KBM-7 (cell line): ENCODE results near the gene SH3GL3.

Experiments
- DNase-seq: peaks from one replicate; pipeline ENCODE4 v3.0.0-alpha.2; 2015
- in situ Hi-C: fragments of 300-500 bp; cut with MboI; formaldehyde crosslinking; loops from 2 replicates; pipeline ENCODE4 v1.14.3; 2020; ENCODE audit warnings: low sequenced_read_pairs, low pct_unique_long_range_greater_than_20kb, mixed read lengths

The SH3GL3 gene

DNA sequence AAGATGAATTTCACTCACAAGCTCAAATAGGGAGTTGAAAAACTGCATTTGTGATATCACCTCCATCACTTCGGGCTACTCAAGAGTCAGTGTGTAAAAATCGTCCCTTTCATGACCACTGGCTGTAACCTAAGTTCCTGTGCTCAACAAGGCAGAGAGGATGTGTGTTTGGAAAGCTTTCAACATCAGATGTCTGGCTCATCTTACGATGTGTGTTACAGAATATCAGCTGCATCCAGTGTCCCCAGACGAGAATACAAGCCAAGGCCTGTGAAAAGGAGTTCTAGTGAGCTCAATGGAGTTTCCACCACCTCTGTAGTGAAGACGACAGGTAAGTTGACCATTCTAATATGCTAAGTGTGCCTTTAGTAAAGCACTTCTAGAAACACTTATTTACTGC lies 141.3 kb downstream of the SH3GL3 start:
- in situ Hi-C loops = no loop called here
- DNase-seq = no peak

DNA sequence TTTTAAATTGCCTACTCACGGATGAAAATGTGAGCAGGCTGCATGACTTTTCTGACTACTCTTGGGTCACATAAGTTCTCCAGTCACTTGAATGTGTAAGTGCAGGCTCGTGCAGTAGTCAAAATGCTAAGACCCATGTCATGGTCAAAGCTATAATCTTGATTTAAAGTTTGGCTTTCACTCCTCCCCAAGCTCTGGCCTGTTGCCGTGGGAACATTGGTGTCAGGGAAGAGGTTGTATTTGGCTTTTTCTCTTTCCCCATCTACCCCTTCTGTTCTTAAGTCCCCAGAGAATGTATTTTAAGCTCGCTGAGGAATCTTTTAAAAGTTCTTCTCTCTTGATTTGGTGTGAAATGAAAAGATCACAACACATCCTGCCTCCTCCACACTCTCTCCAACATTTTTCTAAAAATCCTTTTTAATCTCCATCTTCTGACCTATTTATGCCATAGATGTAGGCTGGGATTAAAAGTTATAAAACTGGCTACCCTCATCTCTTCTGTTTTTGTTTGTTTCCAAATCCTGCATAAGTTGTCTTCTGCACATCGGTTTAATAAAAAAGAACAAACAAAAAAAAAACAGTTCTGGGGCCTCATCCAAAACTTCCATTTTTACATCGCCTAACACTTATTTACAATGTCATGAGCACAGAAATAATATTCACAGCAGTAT lies 145.4 kb downstream of the SH3GL3 start:
- in situ Hi-C loops = no loop called here
- no peak for DNase-seq

DNA sequence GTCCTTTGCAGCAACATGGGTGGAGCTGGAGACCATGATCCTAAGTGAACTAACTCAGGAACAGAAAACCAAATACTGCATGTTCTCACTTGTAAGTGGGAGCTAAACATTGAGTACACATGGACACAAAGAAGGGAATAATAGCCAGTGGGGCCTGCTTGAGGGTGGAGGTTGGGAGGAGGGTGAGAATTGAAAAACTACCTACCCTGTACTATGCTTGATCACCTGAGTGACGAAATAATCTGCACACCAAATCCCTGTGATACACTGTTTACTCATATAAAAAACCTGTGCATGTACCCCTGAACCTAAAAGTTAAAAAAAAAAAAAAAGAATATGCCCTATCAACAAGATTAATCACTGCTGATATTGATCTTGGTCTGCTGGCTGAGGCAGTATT lies 148.1 kb downstream of the SH3GL3 start:
- in situ Hi-C loops = no loop called here
- DNase-seq = no peak

DNA sequence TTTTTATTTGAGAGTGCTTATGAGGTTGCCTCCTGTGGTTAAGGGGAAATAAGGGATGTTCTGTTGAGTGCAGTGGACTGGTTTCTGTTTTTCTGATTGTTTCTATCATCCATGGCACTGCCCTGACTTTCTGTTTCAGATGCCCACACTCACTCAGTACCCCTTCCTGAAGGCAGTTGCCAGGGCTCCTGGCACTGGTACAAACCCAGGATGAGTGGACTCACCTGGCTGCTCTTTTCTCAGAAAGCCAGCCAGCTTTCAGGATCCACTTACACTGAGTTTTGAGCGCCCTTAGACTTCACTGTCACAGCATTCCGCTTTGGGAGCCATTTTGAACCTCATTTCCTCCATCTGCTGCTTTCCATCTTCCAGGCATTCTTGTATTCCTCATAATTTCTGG lies 150.9 kb downstream of the SH3GL3 start:
- DNase-seq = no peak
- in situ Hi-C loops = no loop called here

DNA sequence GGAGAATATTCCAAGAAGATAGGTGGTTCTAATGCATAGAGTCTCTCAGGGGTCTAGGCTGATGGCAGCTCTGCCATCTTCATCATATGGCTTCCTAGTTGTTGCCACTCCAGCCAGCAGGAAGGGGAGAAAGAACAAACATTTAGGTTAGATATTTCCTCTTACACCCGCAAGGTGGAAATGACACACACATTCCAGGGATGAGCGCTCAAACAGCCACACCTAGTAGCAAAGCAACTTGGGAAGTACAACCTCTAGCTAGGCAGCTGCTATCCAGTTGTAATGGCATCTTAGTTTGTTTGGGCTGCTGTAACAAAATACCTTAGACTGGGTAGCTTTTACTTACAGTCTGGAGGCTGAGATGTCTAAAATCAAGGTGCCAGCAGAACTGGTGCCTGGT lies 154.9 kb downstream of the SH3GL3 start:
- in situ Hi-C loops = no loop called here
- no peak for DNase-seq

DNA sequence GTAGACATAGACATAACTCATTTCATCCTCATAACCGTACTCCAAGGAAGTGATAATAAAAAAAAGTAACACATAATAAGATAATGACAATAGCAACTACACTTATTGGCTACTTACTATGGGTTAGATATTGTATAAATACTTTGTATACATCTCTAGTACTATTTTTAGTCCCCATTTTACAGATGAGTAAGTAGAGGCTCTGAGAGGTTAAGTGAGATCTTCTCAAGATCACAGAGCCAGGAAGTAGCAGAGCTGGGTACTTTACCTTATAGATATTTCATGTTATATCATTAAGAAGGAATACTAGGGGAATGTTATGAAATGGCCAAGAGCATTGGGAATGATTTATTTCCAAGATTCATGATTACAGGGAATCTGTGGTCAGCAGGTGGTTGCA lies 157.4 kb downstream of the SH3GL3 start:
- no peak for DNase-seq
- in situ Hi-C loops = no loop called here

DNA sequence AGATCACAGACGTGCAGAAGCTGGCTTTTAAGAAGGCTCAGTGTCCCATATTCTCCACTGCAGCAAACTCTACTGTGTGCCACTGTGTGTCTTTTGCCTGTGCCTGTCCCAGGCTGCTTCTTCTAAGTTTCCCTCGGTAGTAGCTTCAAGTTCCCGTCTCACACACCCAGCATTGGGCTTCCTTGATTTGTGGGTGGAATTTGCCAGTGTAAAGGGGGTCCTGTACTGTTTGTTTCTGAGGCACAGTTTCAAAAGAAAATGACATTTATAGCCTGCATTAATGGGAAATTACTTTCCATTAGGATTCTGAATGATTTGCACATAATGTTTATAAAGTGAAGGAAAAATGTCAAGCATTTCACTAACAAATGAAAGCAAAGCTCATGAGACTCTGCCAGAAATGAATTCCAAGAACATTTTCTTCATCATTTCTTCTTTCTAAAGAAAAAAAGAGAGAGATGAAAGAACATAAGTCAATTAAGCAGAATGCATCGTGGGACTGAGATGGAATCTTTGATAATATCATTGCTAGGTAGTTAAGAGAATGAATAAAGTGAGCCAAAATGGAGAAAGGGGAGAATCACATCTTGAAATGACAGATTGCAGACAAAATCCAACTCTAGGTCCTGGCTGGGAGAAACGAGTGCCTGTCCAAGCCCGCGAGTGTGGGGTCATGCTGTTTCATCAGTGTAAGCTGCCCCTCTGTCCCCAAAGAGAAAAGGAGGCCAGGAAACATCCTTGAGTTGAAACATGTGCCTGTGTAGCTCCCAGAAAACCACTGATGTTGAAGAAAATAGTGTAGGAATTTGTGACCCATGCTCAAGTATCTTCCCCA lies 158.2 kb downstream of the SH3GL3 start:
- in situ Hi-C loops = no loop called here
- DNase-seq = no peak

DNA sequence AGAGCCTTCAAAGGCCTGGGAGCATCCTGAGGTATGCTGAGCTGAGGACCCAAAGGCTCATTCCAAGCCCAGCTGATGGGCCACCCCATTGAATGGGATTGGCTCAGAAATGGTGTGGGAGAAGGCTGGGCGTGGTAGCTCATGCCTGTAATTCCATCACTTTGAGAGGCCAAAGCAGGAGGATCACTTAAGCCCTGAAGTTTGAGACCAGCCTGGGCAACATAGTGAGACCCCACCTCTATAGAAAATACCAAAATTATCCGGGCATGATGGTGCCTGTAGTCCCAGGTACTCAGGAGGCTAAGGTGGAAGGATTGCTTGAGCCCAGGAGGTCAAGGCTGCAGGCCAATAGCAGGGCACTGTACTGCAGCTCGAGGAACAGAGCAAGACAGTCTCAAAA lies 163.0 kb downstream of the SH3GL3 start:
- in situ Hi-C loops = no loop called here
- no peak for DNase-seq

DNA sequence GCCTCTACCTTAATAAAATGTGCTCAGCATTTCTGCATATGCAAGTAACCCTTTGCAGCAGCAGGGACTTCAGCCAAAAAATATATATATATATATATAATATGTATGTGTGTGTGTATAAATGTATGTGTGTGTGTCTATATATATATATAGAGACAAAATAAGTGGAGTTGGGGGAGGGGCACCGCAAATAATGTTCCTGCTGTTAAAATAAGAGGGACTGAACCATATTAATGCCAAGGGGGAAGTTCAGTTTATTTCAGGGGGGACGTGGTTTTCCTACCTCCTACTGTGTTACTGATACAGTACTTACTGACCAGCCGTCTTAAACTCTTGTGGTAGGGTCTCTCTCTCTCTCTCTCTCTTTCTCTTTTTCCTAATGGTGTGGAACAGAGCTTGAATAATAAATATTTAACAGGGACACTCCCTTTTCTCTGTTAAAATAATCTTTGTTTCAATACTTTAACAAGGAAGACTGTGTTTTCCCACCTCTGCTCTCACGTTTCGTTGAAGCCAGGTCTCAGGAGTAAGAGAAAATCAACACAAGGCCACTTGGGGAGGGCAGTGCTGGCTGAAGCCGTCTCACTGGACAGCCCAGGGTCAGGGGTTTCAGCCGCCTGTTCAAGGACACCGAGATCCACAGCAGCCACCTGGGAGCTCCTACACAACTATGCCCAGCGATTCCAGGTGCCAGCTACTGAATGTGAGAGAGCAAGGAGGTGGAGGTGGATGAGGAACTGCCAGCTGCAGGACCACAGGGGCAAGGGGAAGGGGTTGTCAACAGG lies 164.0 kb downstream of the SH3GL3 start:
- in situ Hi-C loops = no loop called here
- no peak for DNase-seq

DNA sequence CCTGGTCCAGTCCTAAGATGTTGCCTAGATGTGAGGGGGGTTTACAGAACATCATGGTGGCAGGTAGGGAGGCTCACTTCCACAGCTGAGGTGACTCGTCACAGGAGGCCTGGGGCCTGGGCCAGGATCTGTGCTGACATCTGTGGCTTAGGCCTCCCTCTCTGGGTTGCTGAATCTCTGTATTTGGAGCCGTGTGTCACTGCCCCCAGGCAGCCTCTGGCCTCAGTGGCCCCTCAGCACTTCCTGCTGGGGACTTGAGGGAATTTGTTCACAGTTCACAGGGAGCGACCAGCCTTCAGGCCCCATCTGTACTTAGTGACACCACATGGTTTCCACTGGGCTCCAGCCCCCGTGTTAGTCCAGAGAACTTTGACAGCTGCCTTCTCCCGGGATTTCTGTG lies 165.1 kb downstream of the SH3GL3 start:
- no peak for DNase-seq
- in situ Hi-C loops = no loop called here

DNA sequence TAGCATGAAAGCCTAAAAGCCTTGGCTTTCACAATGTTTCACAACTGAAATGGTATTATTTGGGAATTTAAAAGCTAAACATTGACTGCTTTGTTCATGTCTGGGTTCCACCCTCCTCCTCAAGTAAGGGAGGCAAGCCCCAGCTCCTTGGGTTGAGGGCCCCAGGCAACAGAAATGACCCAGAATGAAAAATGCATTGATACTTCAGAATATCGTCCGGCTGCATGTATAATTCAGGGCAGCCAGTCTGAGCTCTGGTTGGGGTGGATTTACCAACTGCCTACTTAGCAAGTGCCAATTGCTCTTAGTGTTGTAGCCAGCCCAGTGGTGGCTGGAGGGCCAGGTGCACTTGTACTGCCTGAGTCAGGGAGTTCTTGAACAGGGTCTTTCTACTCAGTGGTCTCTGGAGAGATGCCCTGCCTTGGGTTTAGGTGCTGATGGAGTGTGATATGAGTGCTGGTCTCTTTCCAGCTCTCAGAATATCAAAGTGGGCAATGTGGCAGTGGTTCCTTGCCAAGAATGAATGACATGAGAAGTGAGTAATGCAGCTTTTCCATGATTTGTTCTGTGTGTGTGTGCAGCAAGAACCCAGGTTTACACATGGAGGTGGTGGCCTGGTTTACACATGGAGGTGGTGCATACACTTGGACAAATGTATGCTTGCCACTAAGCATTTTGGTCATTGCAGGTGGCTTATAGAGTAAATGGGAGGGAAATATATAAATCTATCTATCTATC lies 165.9 kb downstream of the SH3GL3 start:
- in situ Hi-C loops = no loop called here

DNA sequence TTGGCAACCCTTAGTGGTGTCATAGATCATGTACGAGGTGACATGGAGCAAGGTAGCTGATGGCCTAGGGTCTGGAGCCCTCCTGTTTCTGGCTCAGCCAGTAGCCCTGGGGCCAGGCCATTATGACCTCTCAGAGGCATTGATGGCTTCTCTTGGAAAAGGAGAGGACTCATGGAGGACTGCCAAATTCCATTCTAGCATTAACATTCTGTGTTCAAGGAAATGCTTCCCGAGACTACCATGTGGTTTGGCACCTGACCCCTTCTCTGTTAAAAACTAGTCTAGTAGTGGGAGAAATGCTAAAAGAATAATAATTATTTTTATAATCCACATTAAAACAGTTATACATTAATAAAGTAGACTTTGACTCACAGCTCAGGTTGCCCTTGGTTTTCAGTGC lies 166.6 kb downstream of the SH3GL3 start:
- in situ Hi-C loops = no loop called here
- no peak for DNase-seq

More for the DNA sequence above, 165.9 kb downstream of the SH3GL3 start:
- DNase-seq = no peak

DNA sequence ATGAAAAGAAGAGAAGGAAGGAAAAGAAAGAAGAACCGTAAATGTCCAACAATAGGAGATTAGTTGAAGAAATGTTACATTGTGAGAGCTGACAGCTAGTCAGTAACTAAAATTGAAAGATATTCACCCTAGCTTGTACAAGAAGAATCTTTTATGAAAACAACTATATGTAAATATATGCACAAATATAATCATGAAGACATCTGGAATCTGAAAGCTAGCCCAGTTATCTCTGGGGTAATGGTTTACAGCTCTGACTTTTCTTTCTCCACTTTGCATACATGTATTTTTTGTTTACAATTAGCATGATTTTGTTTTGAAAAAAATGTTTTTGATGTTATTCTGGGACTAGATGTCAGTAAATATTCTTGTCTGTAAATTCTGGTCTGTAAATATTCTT lies 169.7 kb downstream of the SH3GL3 start:
- in situ Hi-C loops = no loop called here
- no peak for DNase-seq

DNA sequence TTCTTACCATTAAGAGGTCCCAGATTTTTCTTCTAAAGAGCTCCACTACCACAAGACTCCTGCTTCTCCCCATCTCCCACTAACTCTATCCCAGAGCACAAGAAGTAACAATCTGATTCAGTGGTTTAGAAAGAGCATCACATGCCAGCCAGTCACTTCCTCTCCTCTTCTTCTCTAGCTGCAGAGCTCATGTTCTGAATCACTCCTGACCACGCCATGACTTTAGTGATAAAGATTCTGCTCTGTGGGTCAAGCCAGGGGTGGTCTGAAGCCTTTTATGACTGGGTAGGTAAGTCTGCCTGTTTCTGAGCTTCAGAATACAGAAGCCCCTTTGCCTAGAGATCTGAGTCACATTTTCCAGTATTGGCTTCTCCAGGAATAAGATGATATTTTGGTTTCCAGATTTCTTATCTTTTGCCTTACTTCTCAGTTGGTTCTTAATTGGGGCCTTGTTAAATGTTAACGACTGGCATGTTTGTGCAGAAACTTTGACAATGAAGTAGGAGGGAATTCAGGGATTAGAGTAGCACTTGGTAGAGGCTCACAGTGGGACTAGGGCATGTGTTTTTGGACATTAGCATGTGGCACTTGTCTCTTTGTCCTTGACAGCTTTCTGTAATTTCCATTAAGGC lies 179.1 kb downstream of the SH3GL3 start:
- in situ Hi-C loops = no loop called here

DNA sequence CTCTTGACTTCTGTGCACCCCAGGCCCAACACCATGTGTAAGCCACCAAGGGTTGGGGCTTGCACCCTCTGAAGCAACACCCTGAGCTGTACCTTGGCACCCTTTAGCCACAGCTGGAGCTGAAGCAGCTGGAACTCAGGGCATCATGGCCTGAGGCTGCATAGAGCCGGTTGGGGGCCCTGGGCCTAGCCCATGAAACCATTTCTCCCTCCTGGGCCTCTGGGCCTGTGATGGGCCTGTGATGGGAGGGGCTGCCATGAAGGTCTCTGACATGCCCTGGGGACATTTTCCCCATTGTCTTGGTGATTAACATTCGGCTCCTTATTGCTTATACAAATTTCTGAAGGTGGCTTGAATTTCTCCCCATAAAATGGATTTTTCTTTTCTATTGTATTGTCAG lies 184.4 kb downstream of the SH3GL3 start:
- in situ Hi-C loops = no loop called here

More for the DNA sequence above, 179.1 kb downstream of the SH3GL3 start:
- DNase-seq = no peak

DNA sequence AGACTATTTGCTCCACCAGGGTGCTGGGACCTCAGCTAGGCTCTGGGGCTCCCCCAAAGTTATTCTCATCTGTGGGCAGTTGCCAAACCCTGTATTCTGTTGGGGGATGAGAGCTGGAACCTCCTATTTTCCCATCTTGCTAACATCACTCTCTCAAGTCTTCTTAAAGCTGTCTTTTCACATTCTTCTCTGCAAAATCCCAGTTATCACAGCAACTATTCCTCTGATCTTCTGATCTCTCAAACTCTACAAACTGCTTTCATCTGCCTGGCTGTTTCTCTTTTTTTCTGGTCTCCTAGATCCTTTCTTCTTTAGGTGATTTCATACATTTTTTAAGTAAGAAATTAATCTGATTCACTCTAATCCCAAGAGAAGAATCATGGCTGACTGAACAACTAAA lies 196.1 kb downstream of the SH3GL3 start:
- in situ Hi-C loops = no loop called here
- DNase-seq = no peak

More for the DNA sequence above, 184.4 kb downstream of the SH3GL3 start:
- no peak for DNase-seq

DNA sequence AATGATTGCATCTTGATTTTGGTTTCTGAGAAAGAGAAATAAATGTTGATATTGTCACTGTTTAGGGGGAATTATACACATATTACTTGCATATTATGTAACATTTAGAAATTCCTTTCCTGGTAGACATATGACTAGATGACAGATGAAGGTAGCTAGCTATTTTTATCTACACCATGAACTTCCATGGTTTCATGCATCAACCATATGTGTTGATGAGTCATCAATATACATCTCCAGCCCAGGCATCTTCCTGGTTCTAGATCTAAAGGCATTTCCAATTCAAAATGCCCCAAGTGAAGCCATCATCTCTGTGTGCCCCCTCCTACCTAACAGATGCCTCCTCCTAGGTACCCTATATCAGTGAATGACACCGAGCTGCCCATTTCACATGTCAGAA lies 197.3 kb downstream of the SH3GL3 start:
- in situ Hi-C loops = no loop called here
- DNase-seq = no peak

DNA sequence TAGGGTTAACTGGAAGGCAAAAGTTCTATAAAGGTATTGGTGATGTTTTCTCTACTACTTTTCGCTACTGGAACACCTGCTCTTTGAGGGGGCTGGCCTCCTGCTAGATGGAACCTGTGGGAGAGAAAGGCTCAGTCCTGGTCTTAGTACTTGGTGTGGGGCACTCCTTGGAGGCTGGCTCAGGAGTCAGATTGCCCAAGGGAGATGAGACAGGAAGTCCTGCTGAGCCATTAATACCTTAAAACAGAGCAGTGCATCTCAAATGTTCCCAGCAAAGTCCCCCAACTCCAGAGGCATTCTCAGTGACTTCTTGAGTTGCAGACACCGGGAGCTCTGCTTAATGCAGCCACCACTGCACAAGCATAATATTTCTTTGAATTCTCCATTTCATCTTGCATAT lies 203.7 kb downstream of the SH3GL3 start:
- in situ Hi-C loops = no loop called here
- no peak for DNase-seq

DNA sequence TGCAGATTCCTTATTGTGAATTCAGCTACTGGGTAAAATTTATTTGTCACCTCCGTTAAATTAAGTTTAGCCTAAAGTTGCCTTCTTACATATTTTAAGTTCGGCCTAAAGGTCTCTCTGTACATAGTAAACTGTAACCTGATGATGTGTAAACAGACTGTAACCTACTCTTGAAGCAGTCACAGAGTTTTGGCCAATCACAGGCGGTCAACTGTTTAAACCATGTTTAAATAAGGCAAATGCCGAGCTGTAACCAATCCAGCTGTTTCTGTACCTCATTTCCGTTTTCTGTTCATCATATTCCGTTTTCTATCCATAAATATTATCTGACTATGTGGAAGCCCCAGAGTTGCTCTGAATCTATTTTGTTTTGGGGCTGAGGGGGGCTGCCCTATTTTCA lies 204.4 kb downstream of the SH3GL3 start:
- in situ Hi-C loops = no loop called here
- DNase-seq = no peak
